Right ventricle myocardium superior (tissue), 1 donor: ENCODE data around the gene PRKCG. TPM values are rescaled to one million over a fixed set of nuclear protein-coding genes. Genes with fewer than 3 reads are reported as not detected.
"Not testable (repeated sequence)": the region's sequence is repeated elsewhere in the genome, so short reads cannot be mapped to it uniquely, and the experiment has no call there.

Experiments used
- ATAC-seq: fragments of 200-7000 bp; cut with Tn5 transposase; one replicate; pipeline ENCODE4 v1.9.1; 2020; ENCODE audit warnings: mild to moderate bottlenecking; ENCODE audit not compliant: poor library complexity
- DNase-seq: peaks from one replicate; pipeline ENCODE4 v3.0.0-alpha.2; 2020
- intact Hi-C: fragments of 100-400 bp; cut with DNase I; formaldehyde crosslinking; loops from one replicate; pipeline ENCODE4 v1.11.2; 2022
- total RNA-seq: library from RNA; stranded (reverse); fragmentation: NEBNext Ultra II Directional; extraction: Animal tissue kit (Norgen Biotek cat#: 25700); gene quantifications from one replicate; pipeline ENCODE4 v1.2.1, GENCODE V29; 2021
- donor health status: DM: no; HTN: yes; CAD: no; lungs with severe emphysema.

Gene PRKCG
- total RNA-seq, 1 donor from 2014 or later, result not detected

- DNase-seq (no peak), ATAC-seq (no peak)
- intact Hi-C loops, result loop anchor here (5.0 to 10.0 kb wide), 2 partner anchors 65 to 113 kb away; no protein-coding TSS in a partner anchor
Observed at GRCh38 chr19:53909471-53910169, 27.6 kb downstream of the PRKCG start.

GRCh38 chr19:53910170-53910518, 28.1 kb downstream of the PRKCG start:
- ATAC-seq (no peak), DNase-seq (no peak)
- intact Hi-C loops, result no loop called here

GRCh38 chr19:53912653-53913052, 30.7 kb downstream of the PRKCG start:
- ATAC-seq, result no peak
- intact Hi-C loops, result no loop called here
- DNase-seq, result no peak

GRCh38 chr19:53915000-53915399, 33.0 kb downstream of the PRKCG start:
- intact Hi-C loops, result no loop called here
- ATAC-seq, result no peak

GRCh38 chr19:53916004-53916403, 34.0 kb downstream of the PRKCG start:
- no peak for DNase-seq
- intact Hi-C loops, result no loop called here
- ATAC-seq, result no peak

More at GRCh38 chr19:53915000-53915399, 33.0 kb downstream of the PRKCG start:
- no peak for DNase-seq

- DNase-seq, result no peak
- intact Hi-C loops, result no loop called here
- no peak for ATAC-seq
Observed at GRCh38 chr19:53917356-53917755, 35.4 kb downstream of the PRKCG start.

- intact Hi-C loops, result no loop called here
- ATAC-seq (no peak), DNase-seq (no peak)
Observed at GRCh38 chr19:53927739-53928138, 45.7 kb downstream of the PRKCG start.

GRCh38 chr19:53936029-53936428, 54.0 kb downstream of the PRKCG start:
- intact Hi-C loops, result no loop called here
- no peak for ATAC-seq
- no peak for DNase-seq

- DNase-seq, result no peak
- no peak for ATAC-seq
- intact Hi-C loops, result no loop called here
Observed at GRCh38 chr19:53942001-53942786, 60.2 kb downstream of the PRKCG start.

- ATAC-seq, result no peak
- no peak for DNase-seq
- intact Hi-C loops, result no loop called here
Observed at GRCh38 chr19:53944416-53944815, 62.4 kb downstream of the PRKCG start.

GRCh38 chr19:53944933-53945332, 62.9 kb downstream of the PRKCG start:
- DNase-seq (no peak), ATAC-seq (no peak)
- intact Hi-C loops, result no loop called here

- intact Hi-C loops, result no loop called here
Observed at GRCh38 chr19:53945441-53945840, 63.4 kb downstream of the PRKCG start.

GRCh38 chr19:53945998-53946397, 64.0 kb downstream of the PRKCG start:
- DNase-seq (no peak), ATAC-seq (no peak)
- intact Hi-C loops, result no loop called here

More at GRCh38 chr19:53945441-53945840, 63.4 kb downstream of the PRKCG start:
- no peak for DNase-seq
- no peak for ATAC-seq

GRCh38 chr19:53947624-53948023, 65.6 kb downstream of the PRKCG start:
- ATAC-seq (no peak), DNase-seq (no peak)
- intact Hi-C loops, result no loop called here

- ATAC-seq, intact Hi-C loops, DNase-seq: not testable (repeated sequence)
Observed at GRCh38 chr19:53948611-53949010, 66.6 kb downstream of the PRKCG start.

GRCh38 chr19:53951436-53951835, 69.4 kb downstream of the PRKCG start:
- no peak for ATAC-seq
- intact Hi-C loops, result no loop called here
- no peak for DNase-seq

- intact Hi-C loops, result no loop called here
- DNase-seq (no peak), ATAC-seq (no peak)
Observed at GRCh38 chr19:53951947-53952346, 70.0 kb downstream of the PRKCG start.

- intact Hi-C loops, result no loop called here
- DNase-seq (no peak), ATAC-seq (no peak)
Observed at GRCh38 chr19:53953383-53953782, 71.4 kb downstream of the PRKCG start.
